Trophoblast cell (in vitro differentiated cells and primary cell): ENCODE results near the gene SUFU.
A peak's percentile ranks its signal among the peaks of the same experiment; 100 is the strongest.

ENCODE experiments used
- DNase-seq, 2 donors: peaks; one replicate each; pipeline ENCODE4 v3.0.0-alpha.2; 2016
- H2AFZ ChIP-seq: 2 replicates; pipeline ENCODE4 v1.6.1; 2013; ENCODE audit warnings: low read length, moderate library complexity, mild to moderate bottlenecking; ENCODE audit not compliant: insufficient read depth, poor library complexity
- H2AK5ac ChIP-seq: 2 replicates; pipeline ENCODE4 v1.6.1; 2013; ENCODE audit warnings: mild to moderate bottlenecking, low read length
- H2BK120ac ChIP-seq: 2 replicates; pipeline ENCODE4 v1.6.1; 2013; ENCODE audit warnings: low read length, mild to moderate bottlenecking, moderate library complexity; ENCODE audit not compliant: insufficient read depth, poor library complexity
- H2BK12ac ChIP-seq: 2 replicates; pipeline ENCODE4 v1.6.1; 2013; ENCODE audit warnings: mild to moderate bottlenecking, low read length, moderate library complexity
- H2BK5ac ChIP-seq: 2 replicates; pipeline ENCODE4 v1.6.1; 2013; ENCODE audit warnings: low read length, low read depth, moderate library complexity, mild to moderate bottlenecking; ENCODE audit not compliant: poor library complexity
- H3K14ac ChIP-seq: 2 replicates; pipeline ENCODE4 v1.6.1; 2013; ENCODE audit warnings: mild to moderate bottlenecking, low read length
- H3K18ac ChIP-seq: 2 replicates; pipeline ENCODE4 v1.6.1; 2013; ENCODE audit warnings: mild to moderate bottlenecking, low read length
- H3K23ac ChIP-seq: 2 replicates; pipeline ENCODE4 v1.6.1; 2013; ENCODE audit warnings: low read length
- H3K27ac ChIP-seq: 2 replicates; pipeline ENCODE4 v1.5.1; 2013; ENCODE audit warnings: low read depth, mild to moderate bottlenecking, inconsistent platforms, low read length, moderate library complexity
- H3K27me3 ChIP-seq: 2 replicates; pipeline ENCODE4 v1.6.1; 2013; ENCODE audit warnings: inconsistent platforms, mild to moderate bottlenecking, low read length, moderate library complexity; ENCODE audit not compliant: insufficient read depth
- H3K36me3 ChIP-seq, 2 experiments: 1 replicate in 1 of 2; 2 replicates in 1 of 2; pipeline ENCODE4 v1.6.1; 2013; ENCODE audit warnings: low read length in 2 of 2, mild to moderate bottlenecking in 2 of 2, moderate library complexity in 1 of 2; ENCODE audit not compliant: insufficient read depth in 2 of 2, control insufficient read depth in 1 of 2
- H3K4ac ChIP-seq: 2 replicates; pipeline ENCODE4 v1.6.1; 2013; ENCODE audit warnings: low read depth, mild to moderate bottlenecking, low read length, moderate library complexity
- H3K4me1 ChIP-seq, 2 experiments: 1 replicate in 1 of 2; 2 replicates in 1 of 2; pipeline ENCODE4 v1.6.1; 2013; ENCODE audit warnings: low read length in 2 of 2, mild to moderate bottlenecking in 2 of 2, moderate library complexity in 1 of 2; ENCODE audit not compliant: insufficient read depth in 2 of 2, control insufficient read depth in 1 of 2
- H3K4me2 ChIP-seq: 2 replicates; pipeline ENCODE4 v1.6.1; 2013; ENCODE audit warnings: inconsistent platforms, mild to moderate bottlenecking, low read length, moderate library complexity
- H3K4me3 ChIP-seq: 2 replicates; pipeline ENCODE4 v1.5.1; 2013; ENCODE audit warnings: mild to moderate bottlenecking, low read depth, low read length, inconsistent platforms
- H3K79me1 ChIP-seq: one replicate; pipeline ENCODE4 v1.6.1; 2013; ENCODE audit warnings: low read length
- H3K79me2 ChIP-seq: 2 replicates; pipeline ENCODE4 v1.6.1; 2013; ENCODE audit warnings: low read length, mild to moderate bottlenecking; ENCODE audit not compliant: control insufficient read depth, insufficient read depth, poor library complexity
- H3K9ac ChIP-seq: 2 replicates; pipeline ENCODE4 v1.6.1; 2013; ENCODE audit warnings: mild to moderate bottlenecking, low read length
- H3K9me3 ChIP-seq: 2 replicates; pipeline ENCODE4 v1.6.1; 2013; ENCODE audit warnings: low read depth, mild to moderate bottlenecking, control low read depth, inconsistent platforms, low read length; ENCODE audit not compliant: insufficient read depth
- H4K12ac ChIP-seq: 2 replicates; pipeline ENCODE4 v1.6.1; 2013; ENCODE audit warnings: low read depth, mild to moderate bottlenecking, low read length, moderate library complexity
- H4K8ac ChIP-seq: 2 replicates; pipeline ENCODE4 v1.6.1; 2013; ENCODE audit warnings: low read depth, mild to moderate bottlenecking, low read length, moderate library complexity
- H4K91ac ChIP-seq: one replicate; pipeline ENCODE4 v1.6.1; 2013; ENCODE audit warnings: low read depth, mild to moderate bottlenecking, low read length, moderate library complexity
- WGBS: extraction: QIAGEN DNeasy Blood & Tissue Kit; methylation state at CpG from one replicate; pipeline ENCODE4 v1.1.7; 2013; ENCODE audit warnings: missing lambda C conversion rate; ENCODE audit not compliant: insufficient read length, insufficient coverage; ENCODE audit errors: extremely low coverage; 5-methylcytosine and 5-hydroxymethylcytosine counted together

SUFU gene

DNA sequence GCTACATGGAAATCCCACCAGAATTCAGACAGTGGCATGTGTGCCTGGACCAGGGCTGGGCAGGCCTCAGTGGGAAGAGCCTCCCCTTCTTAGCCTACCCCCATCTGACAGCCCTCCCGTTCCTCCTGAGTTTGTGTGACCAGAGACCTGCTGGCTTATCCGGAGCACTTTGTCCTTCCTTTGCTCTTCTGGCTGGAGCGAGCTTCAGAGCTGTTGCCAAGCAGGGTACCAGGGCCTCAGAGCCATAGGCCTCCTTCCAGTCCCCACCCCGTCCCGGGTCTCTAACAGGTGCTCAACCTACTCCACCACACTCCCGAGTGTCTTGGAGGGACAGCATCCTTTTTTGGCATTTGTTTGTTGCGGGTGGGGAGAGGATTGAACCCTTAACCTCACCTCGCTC lies 114.0 kb downstream of the SUFU start:
- DNase-seq = no peak
- Histone ChIP-seq H2BK12ac (no peak overlapping the region), H3K4me1 (peaks cover 21 to 34% of the 10 kb centered on the region in 2 experiments), H3K4me3 (no peak overlapping the region), H3K14ac (no peak overlapping the region), H3K4ac (no peak overlapping the region), H3K79me2 (peaks cover 5% of the 10 kb centered on the region), H3K18ac (no peak overlapping the region), H2BK5ac (no peak overlapping the region), H3K79me1 (peaks cover 12% of the 10 kb centered on the region), H4K8ac (no peak overlapping the region), H2AFZ (no peak overlapping the region), H3K23ac (no peak overlapping the region), H2AK5ac (no peak overlapping the region), H3K9ac (no peak overlapping the region), H3K4me2 (no peak overlapping the region), H3K9me3 (no peaks in the 10 kb centered on the region), H3K36me3 (peaks cover 37 to 50% of the 10 kb centered on the region in 2 experiments), H4K12ac (no peak overlapping the region), H4K91ac (no peak overlapping the region), H3K27me3 (no peaks in the 10 kb centered on the region), H3K27ac (no peak overlapping the region), H2BK120ac (no peak overlapping the region)
- no CpG with 5 or more reads among the region's 8 CpGs for WGBS

GRCh38 chr10:102619281-102619981 lies 115.7 kb downstream of the SUFU start:
- H3K14ac ChIP-seq = no peak overlapping the region
- no peak overlapping the region for H2BK12ac ChIP-seq
- DNase-seq = no peak
- no peak overlapping the region for H2AFZ ChIP-seq
- H4K8ac ChIP-seq = no peak overlapping the region
- H3K36me3 ChIP-seq = peaks cover 31 to 45% of the 10 kb centered on the region in 2 experiments
- H3K18ac ChIP-seq = no peak overlapping the region
- H4K12ac ChIP-seq = no peak overlapping the region
- no peak overlapping the region for H3K23ac ChIP-seq
- H3K4me1 ChIP-seq = peaks cover 17 to 30% of the 10 kb centered on the region in 2 experiments
- H2AK5ac ChIP-seq = no peak overlapping the region
- no peak overlapping the region for H3K4me2 ChIP-seq
- H3K79me2 ChIP-seq = peaks cover 3% of the 10 kb centered on the region
- H3K27me3 ChIP-seq = no peaks in the 10 kb centered on the region
- H2BK5ac ChIP-seq = peak overlapping the region; percentile 32
- H3K9me3 ChIP-seq = no peaks in the 10 kb centered on the region
- no peak overlapping the region for H3K4me3 ChIP-seq
- H3K27ac ChIP-seq = no peak overlapping the region
- no peak overlapping the region for H3K9ac ChIP-seq
- no peak overlapping the region for H2BK120ac ChIP-seq
- peaks cover 9% of the 10 kb centered on the region for H3K79me1 ChIP-seq
- no CpG with 5 or more reads among the region's 14 CpGs for WGBS
- no peak overlapping the region for H3K4ac ChIP-seq
- H4K91ac ChIP-seq = peak overlapping the region; percentile 50

DNA sequence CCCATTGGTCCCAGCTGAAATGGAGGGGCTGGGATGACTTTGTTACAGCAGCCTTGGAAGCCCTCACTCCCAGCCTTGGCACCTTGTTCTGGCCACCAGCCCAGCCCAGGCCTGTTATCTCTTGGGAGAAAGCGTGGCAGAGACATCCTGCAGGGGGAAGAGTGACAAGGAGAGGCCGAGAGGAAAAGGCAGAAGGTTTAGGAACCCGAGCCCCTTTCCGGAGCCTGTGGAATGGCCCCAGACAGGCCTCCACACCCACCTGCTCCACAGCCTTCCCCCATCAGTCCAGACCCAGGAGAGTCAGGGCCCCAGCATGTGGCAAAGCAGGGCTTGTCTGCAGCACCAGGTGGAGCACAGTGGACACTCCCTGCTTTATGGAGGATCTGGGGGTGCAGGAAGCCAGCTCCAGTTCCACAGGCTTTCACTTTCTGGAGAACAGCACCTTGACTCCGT lies 116.4 kb downstream of the SUFU start:
- H4K91ac ChIP-seq = peak overlapping the region; percentile 72
- H3K27me3 ChIP-seq = no peaks in the 10 kb centered on the region
- no peak overlapping the region for H2BK5ac ChIP-seq
- no peak overlapping the region for H3K27ac ChIP-seq
- no peak for DNase-seq
- H4K12ac ChIP-seq = no peak overlapping the region
- H3K18ac ChIP-seq = no peak overlapping the region
- peaks cover 14% of the 10 kb centered on the region for H3K79me1 ChIP-seq
- H3K9ac ChIP-seq = no peak overlapping the region
- H2BK120ac ChIP-seq = no peak overlapping the region
- H3K4ac ChIP-seq = no peak overlapping the region
- H3K23ac ChIP-seq = no peak overlapping the region
- H3K9me3 ChIP-seq = peaks cover 3% of the 10 kb centered on the region
- no peak overlapping the region for H4K8ac ChIP-seq
- H3K4me2 ChIP-seq = no peak overlapping the region
- H3K4me3 ChIP-seq = no peak overlapping the region
- H3K4me1 ChIP-seq = peaks cover 23 to 32% of the 10 kb centered on the region in 2 experiments
- peaks cover 3% of the 10 kb centered on the region for H3K79me2 ChIP-seq
- H2AFZ ChIP-seq = no peak overlapping the region
- peaks cover 34 to 42% of the 10 kb centered on the region in 2 experiments for H3K36me3 ChIP-seq
- no peak overlapping the region for H3K14ac ChIP-seq
- no peak overlapping the region for H2BK12ac ChIP-seq
- H2AK5ac ChIP-seq = no peak overlapping the region
- no CpG with 5 or more reads among the region's 5 CpGs for WGBS

DNA sequence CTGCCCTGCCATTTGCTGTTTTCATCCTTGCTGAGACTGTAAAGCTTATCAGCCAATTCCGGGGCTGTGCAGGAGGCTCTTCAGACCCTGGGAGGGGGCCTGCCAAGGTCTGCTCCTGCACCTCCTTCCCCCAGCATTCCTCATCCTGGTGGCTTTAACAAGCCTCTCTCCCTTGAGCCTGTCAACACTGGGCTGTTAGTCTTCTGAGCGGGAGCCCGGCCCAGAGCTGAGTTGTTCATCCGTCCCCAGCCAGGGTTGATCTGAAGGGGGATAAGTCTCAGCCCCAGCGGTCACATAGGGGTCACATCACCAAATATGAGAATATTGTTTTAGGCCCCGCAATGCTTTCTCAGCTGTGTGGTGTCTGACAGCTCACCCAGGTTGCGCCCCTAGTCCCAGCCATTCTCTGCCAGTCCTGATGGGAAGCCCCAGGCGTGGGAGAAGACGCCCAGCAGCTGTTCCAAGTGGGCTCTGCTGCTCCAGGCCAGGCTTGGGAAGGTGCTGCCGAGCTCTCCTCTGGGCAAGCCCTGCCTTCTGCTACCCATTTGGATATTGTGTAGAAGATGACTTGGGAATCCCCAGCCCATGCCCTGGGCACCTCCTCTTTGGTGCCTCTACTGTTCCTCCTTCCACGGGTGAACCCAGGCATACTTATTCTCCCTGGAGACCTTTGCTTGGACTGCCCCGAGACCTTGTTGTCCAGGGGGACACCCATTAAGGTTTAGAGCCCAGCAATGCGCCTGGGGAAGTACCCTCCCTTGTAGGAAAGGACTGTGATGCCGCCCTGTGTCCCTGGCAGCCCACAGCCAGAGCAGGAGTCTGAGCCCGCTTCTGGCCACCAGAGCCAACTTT lies 117.0 kb downstream of the SUFU start:
- H3K4me2 ChIP-seq = no peak overlapping the region
- H4K91ac ChIP-seq = peak overlapping the region; percentile 72

More for the DNA sequence above, 117.0 kb downstream of the SUFU start:
- Histone ChIP-seq H2AK5ac (no peak overlapping the region), H3K9me3 (peaks cover 5% of the 10 kb centered on the region), H2BK120ac (peak overlapping the region; percentile 23), H3K14ac (peak overlapping the region; percentile 65), H3K4ac (no peak overlapping the region), H3K4me3 (no peak overlapping the region), H2BK12ac (peak overlapping the region; percentile 21), H3K27ac (peak overlapping the region; percentile 63), H3K27me3 (no peaks in the 10 kb centered on the region), H3K23ac (no peak overlapping the region), H3K18ac (peak overlapping the region; percentile 16), H2AFZ (no peak overlapping the region), H3K36me3 (peaks cover 34 to 36% of the 10 kb centered on the region in 2 experiments), H4K12ac (no peak overlapping the region), H3K9ac (no peak overlapping the region), H2BK5ac (peak overlapping the region; percentile 20), H3K4me1 (peaks cover 29 to 38% of the 10 kb centered on the region in 2 experiments), H4K8ac (peak overlapping the region; percentile 3), H3K79me1 (peaks cover 19% of the 10 kb centered on the region), H3K79me2 (peaks cover 3% of the 10 kb centered on the region)
- DNase-seq = no peak
- no CpG with 5 or more reads among the region's 15 CpGs for WGBS
